Naive B cell (primary cell): ENCODE data around the gene DDHD1. TPM values are rescaled to one million over a fixed set of nuclear protein-coding genes. Genes with fewer than 3 reads are reported as not detected.
"Not testable (repeated sequence)": the region's sequence is repeated elsewhere in the genome, so short reads cannot be mapped to it uniquely, and the experiment has no call there.

Experiments
- ATAC-seq, 2 donors: fragments of 150-1000 bp; cut with Tn5 transposase; 2 replicates each; pipeline ENCODE4 v1.10.0; 2021; ENCODE audit warnings: low read depth in 2 of 2, mild to moderate bottlenecking in 2 of 2, moderate library complexity in 2 of 2
- DNase-seq: peaks from one replicate; pipeline ENCODE4 v3.0.0; 2022
- H3K27ac Mint-ChIP-seq, 6 donors: one replicate each; pipeline ENCODE4 v1.8.0; 2020 to 2022; ENCODE audit warnings: mild to moderate bottlenecking in 6 of 6, mixed read lengths in 6 of 6, moderate library complexity in 5 of 6, inconsistent platforms in 2 of 6
- H3K27me3 Mint-ChIP-seq, 3 donors: one replicate each; pipeline ENCODE4 v1.8.0; 2021 to 2022; ENCODE audit warnings: mixed read lengths in 3 of 3, mild to moderate bottlenecking in 1 of 3
- H3K36me3 Mint-ChIP-seq, 2 donors: one replicate each; pipeline ENCODE4 v1.8.0; 2020 to 2022; ENCODE audit warnings: mixed read lengths in 2 of 2, inconsistent platforms in 1 of 2, mild to moderate bottlenecking in 1 of 2
- H3K4me1 Mint-ChIP-seq, 3 donors: one replicate each; pipeline ENCODE4 v1.8.0; 2020 to 2022; ENCODE audit warnings: mixed read lengths in 3 of 3, inconsistent platforms in 1 of 3, mild to moderate bottlenecking in 1 of 3, moderate library complexity in 1 of 3
- H3K4me3 Mint-ChIP-seq, 8 donors: one replicate each; pipeline ENCODE4 v1.8.0; 2020 to 2022; ENCODE audit warnings: mild to moderate bottlenecking in 8 of 8, mixed read lengths in 8 of 8, moderate library complexity in 8 of 8, inconsistent platforms in 2 of 8
- H3K9me3 Mint-ChIP-seq, 7 donors: one replicate each; pipeline ENCODE4 v1.8.0; 2020 to 2022; ENCODE audit warnings: mixed read lengths in 7 of 7, mild to moderate bottlenecking in 5 of 7, inconsistent platforms in 2 of 7, moderate library complexity in 1 of 7
- polyA plus RNA-seq, 6 donors: library from polyadenylated mRNA; unstranded; fragments of 300-500 nt; fragmentation: Illumina TruSeq; gene quantifications; one replicate each; pipeline ENCODE4 v1.2.3, GENCODE V29; 2021; ENCODE audit warnings: low read depth in 6 of 6

DDHD1 gene
- polyA plus RNA-seq, 6 donors from 2014 or later = 3.5 to 13.7 (median 10.2) TPM

GRCh38 chr14:53147208-53147607 lies 5.9 kb downstream of the DDHD1 start:
- H3K9me3 Mint-ChIP-seq = peaks cover 2 to 10% (median 4%) of the 10 kb centered on the region in 7 donors
- peak; percentile 47 to 63 for ATAC-seq
- peaks cover 53 to 78% (median 66%) of the 10 kb centered on the region in 3 donors for H3K4me1 Mint-ChIP-seq
- H3K27me3 Mint-ChIP-seq = no peaks in the 10 kb centered on the region
- DNase-seq = no peak
- H3K27ac Mint-ChIP-seq = peak overlapping the region; percentile 5 to 93 (median 82)
- peak overlapping the region in 7 of 8 donors; percentile 22 to 80 (median 66) for H3K4me3 Mint-ChIP-seq
- H3K36me3 Mint-ChIP-seq = peaks cover 8% of the 10 kb centered on the region in 2 donors

DNA sequence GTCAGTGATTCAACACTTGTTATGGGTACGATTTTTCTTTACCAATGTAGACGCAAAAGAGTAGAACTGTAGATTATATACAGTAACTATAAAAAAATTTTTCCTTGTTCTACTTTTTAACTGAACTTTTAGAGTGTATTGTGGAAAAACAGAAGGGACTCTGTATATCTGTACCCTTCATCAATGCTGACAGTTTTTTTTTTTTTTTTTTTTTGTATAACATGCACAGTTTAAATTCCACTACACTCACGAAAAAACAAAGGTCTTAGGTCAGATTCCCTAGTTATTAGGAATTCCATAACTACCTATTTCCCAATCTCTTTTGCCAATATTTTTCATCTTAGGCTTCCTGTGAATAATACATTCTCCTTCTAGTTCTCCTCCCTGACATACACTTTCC lies 6.4 kb downstream of the DDHD1 start:
- ATAC-seq = no peak
- H3K4me3 Mint-ChIP-seq = peak overlapping the region in 6 of 8 donors; percentile 22 to 80 (median 68)
- H3K36me3 Mint-ChIP-seq = peaks cover 8 to 12% of the 10 kb centered on the region in 2 donors
- H3K9me3 Mint-ChIP-seq = peaks cover 4 to 14% (median 6%) of the 10 kb centered on the region in 7 donors
- DNase-seq = no peak
- no peaks in the 10 kb centered on the region for H3K27me3 Mint-ChIP-seq
- peaks cover 48 to 75% (median 61%) of the 10 kb centered on the region in 3 donors for H3K4me1 Mint-ChIP-seq
- H3K27ac Mint-ChIP-seq = peak overlapping the region; percentile 5 to 93 (median 82)

- no peak overlapping the region for H3K4me3 Mint-ChIP-seq
- peaks cover 27 to 61% (median 40%) of the 10 kb centered on the region in 3 donors for H3K4me1 Mint-ChIP-seq
- no peaks in the 10 kb centered on the region for H3K27me3 Mint-ChIP-seq
- DNase-seq = no peak
- peaks cover 11 to 39% (median 26%) of the 10 kb centered on the region in 7 donors for H3K9me3 Mint-ChIP-seq
- H3K27ac Mint-ChIP-seq = no peak overlapping the region
- no peak for ATAC-seq
- peaks cover 29 to 34% of the 10 kb centered on the region in 2 donors for H3K36me3 Mint-ChIP-seq
Measured at GRCh38 chr14:53144244-53144643, 8.9 kb downstream of the DDHD1 start.

DNA sequence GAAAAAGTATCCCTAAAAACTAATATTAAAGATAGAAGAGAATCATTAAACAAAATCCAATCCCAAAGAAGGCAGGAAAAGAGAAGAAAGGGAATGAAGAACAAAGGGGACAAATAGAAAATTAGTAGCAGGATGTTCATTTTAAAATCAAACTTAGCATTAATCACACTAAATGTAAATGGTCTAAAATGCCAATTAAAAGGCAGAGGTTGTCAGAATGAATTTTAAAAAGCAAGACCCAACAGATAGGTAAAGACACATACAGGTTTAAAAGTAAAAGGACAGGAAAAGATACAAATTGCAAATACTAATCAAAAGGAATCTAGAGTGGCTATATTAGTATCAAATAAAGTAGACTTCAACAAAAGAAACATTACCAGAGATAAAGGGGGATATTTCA lies 12.5 kb downstream of the DDHD1 start:
- Mint-ChIP-seq H3K36me3 (peaks cover 43 to 49% of the 10 kb centered on the region in 2 donors), H3K9me3 (peaks cover 11 to 66% (median 52%) of the 10 kb centered on the region in 7 donors), H3K4me3 (peak overlapping the region in 1 of 8 donors; percentile 52), H3K4me1 (peaks cover 9 to 44% (median 30%) of the 10 kb centered on the region in 3 donors), H3K27ac (no peak overlapping the region), H3K27me3 (no peaks in the 10 kb centered on the region)
- DNase-seq (no peak), ATAC-seq (no peak)

DNA sequence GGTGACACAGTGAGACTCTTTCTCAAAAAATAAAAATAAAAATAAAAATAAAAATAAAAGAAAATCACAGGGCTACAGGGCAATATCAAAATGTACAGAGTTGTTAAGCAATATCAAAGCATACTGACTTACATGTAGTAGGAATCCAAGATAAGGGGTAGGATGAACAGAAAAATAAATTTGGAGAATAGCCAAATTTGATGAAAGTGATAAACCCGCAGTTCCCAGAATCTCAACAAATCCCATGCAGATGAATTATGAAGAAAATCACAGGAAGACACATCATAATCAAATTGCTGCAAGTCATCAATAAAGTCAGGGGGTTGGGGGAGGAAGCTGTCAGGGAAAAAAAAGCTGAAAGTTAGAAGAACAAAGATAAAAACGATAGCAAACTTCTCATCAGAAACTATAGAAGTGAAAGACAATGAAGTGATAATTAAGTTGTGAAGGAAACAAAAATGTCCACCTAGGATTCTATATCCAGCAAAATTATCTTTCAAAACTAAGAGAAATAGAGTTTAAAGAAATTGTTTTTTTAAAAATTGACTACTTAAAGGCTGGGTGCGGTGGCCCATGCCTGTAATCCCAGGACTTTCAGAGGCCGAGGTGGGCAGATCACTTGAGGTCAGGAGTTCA lies 15.4 kb downstream of the DDHD1 start:
- Mint-ChIP-seq H3K4me3 (peak overlapping the region in 1 of 8 donors; percentile 48), H3K27ac (no peak overlapping the region), H3K36me3 (peaks cover 39 to 44% of the 10 kb centered on the region in 2 donors), H3K27me3 (no peaks in the 10 kb centered on the region), H3K4me1 (peaks cover 2 to 23% (median 16%) of the 10 kb centered on the region in 3 donors), H3K9me3 (peaks cover 9 to 58% (median 46%) of the 10 kb centered on the region in 7 donors)
- ATAC-seq = no peak
- DNase-seq = no peak

GRCh38 chr14:53130491-53130890 lies 22.6 kb downstream of the DDHD1 start:
- not testable (repeated sequence) for H3K27ac Mint-ChIP-seq, DNase-seq, H3K4me3 Mint-ChIP-seq, H3K9me3 Mint-ChIP-seq, ATAC-seq, H3K27me3 Mint-ChIP-seq, H3K36me3 Mint-ChIP-seq
- H3K4me1 Mint-ChIP-seq = peaks cover 4 to 24% (median 9%) of the 10 kb centered on the region in 3 donors

GRCh38 chr14:53128303-53129028 lies 24.7 kb downstream of the DDHD1 start:
- peak overlapping the region in 6 of 8 donors; percentile 21 to 92 (median 70) for H3K4me3 Mint-ChIP-seq
- peaks cover 12 to 34% (median 14%) of the 10 kb centered on the region in 3 donors for H3K4me1 Mint-ChIP-seq
- no peak for DNase-seq
- H3K36me3 Mint-ChIP-seq = no peaks in the 10 kb centered on the region
- H3K9me3 Mint-ChIP-seq = peaks cover 0 to 3% (median 0%) of the 10 kb centered on the region in 7 donors
- peak overlapping the region in 5 of 6 donors; percentile 88 to 98 (median 94) for H3K27ac Mint-ChIP-seq
- no peaks in the 10 kb centered on the region for H3K27me3 Mint-ChIP-seq
- peak; percentile 37 to 40 for ATAC-seq

DNA sequence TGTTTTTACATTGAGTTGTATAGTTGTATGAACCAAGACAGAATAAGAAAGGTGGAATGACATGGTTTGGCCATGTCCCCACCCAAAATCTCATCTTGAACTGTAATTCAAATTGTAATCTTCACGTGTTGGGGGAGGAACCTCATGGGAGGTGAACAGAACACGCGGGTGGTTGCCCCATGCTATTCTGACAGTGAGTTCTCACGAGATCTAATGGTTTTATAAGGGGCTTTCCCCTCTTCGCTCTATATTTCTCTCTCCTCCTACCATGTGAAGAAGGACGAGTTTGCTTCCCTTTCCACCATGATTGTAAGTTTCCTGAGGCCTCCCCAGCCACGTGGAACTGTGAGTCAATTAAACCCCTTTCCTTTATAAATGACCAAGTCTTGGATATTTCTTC lies 25.3 kb downstream of the DDHD1 start:
- DNase-seq = no peak
- H3K27me3 Mint-ChIP-seq = no peaks in the 10 kb centered on the region
- H3K27ac Mint-ChIP-seq = peak overlapping the region in 5 of 6 donors; percentile 88 to 98 (median 94)
- H3K4me3 Mint-ChIP-seq = peak overlapping the region; percentile 33 to 92 (median 70)
- H3K9me3 Mint-ChIP-seq = peaks cover 0 to 3% (median 0%) of the 10 kb centered on the region in 7 donors
- H3K4me1 Mint-ChIP-seq = peaks cover 12 to 36% (median 14%) of the 10 kb centered on the region in 3 donors
- peak; percentile 66 to 67 for ATAC-seq
- no peaks in the 10 kb centered on the region for H3K36me3 Mint-ChIP-seq

DNA sequence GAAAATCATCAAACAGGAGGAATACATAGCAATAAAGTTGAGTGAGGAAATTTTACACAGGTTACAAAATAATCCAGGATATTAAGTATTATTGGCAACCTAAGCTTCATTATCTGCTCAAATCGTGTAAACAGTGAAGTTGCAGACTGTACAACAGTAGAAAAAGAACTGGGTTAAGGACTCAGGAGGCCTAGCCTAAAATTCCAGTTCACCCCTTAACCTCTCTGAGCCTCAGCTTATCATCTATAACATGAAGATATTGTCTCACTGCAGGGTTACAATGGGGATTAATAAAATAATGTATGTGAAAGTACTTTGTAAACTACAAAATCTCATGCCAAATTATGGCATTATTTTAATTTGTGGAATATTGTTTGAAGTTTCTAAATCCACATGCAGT lies 26.0 kb downstream of the DDHD1 start:
- ATAC-seq (peak; percentile 20 to 24), DNase-seq (no peak)
- peak overlapping the region in 5 of 6 donors; percentile 88 to 98 (median 94) for H3K27ac Mint-ChIP-seq
- no peaks in the 10 kb centered on the region for H3K27me3 Mint-ChIP-seq
- H3K4me1 Mint-ChIP-seq = peaks cover 14 to 42% (median 16%) of the 10 kb centered on the region in 3 donors
- peaks cover 0 to 1% of the 10 kb centered on the region in 2 donors for H3K36me3 Mint-ChIP-seq
- peak overlapping the region; percentile 59 to 92 (median 81) for H3K4me3 Mint-ChIP-seq
- peaks cover 0 to 3% (median 0%) of the 10 kb centered on the region in 7 donors for H3K9me3 Mint-ChIP-seq

DNA sequence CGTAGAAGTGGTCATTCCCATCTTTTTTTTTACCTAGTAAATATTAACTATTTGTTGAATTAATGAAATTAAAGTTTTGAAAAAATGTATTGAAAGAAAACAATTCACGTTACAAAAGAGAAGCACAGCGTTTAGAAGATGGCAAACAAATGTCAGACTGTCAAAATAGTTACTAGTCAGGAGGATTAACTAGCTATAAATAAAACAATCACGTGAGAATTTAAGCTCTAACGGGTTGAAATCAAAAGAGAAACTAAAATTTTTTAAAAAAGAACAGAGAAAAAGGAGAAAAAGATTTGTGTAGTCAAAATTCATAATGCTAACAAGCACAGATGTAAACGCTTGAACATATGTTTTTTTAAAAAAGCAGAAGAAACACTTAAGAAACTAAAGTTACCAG lies 26.4 kb downstream of the DDHD1 start:
- peak; percentile 44 for DNase-seq
- peaks cover 0 to 5% of the 10 kb centered on the region in 2 donors for H3K36me3 Mint-ChIP-seq
- peaks cover 14 to 45% (median 20%) of the 10 kb centered on the region in 3 donors for H3K4me1 Mint-ChIP-seq
- H3K9me3 Mint-ChIP-seq = peaks cover 0 to 5% (median 0%) of the 10 kb centered on the region in 7 donors
- H3K27ac Mint-ChIP-seq = peak overlapping the region in 5 of 6 donors; percentile 88 to 98 (median 94)
- peak; percentile 71 to 73 for ATAC-seq
- H3K27me3 Mint-ChIP-seq = no peaks in the 10 kb centered on the region
- peak overlapping the region; percentile 59 to 92 (median 81) for H3K4me3 Mint-ChIP-seq

- peaks cover 0 to 5% (median 3%) of the 10 kb centered on the region in 7 donors for H3K9me3 Mint-ChIP-seq
- H3K27me3 Mint-ChIP-seq = no peaks in the 10 kb centered on the region
- DNase-seq (no peak), ATAC-seq (no peak)
- peak overlapping the region in 3 of 6 donors; percentile 2 to 34 (median 29) for H3K27ac Mint-ChIP-seq
- H3K4me3 Mint-ChIP-seq = no peak overlapping the region
- peaks cover 0 to 10% of the 10 kb centered on the region in 2 donors for H3K36me3 Mint-ChIP-seq
- peaks cover 15 to 57% (median 23%) of the 10 kb centered on the region in 3 donors for H3K4me1 Mint-ChIP-seq
Measured at GRCh38 chr14:53124786-53125185, 28.3 kb downstream of the DDHD1 start.

DNA sequence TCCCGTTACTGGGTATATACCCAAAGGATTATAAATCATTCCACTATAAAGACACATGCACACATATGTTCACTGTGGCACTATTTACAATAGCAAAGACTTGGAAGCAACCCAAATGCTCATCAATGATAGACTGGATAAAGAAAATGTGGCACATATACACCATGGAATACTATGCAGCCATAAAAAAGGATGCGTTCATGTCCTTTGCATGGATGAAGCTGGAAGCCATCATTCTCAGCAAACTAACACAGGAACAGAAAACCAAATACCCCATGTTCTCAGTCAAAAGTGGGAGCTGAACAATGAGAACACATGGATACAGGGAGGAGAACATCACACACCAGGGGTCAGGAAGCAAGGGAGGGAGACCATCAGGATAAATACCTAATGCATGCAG lies 31.7 kb downstream of the DDHD1 start:
- H3K4me1 Mint-ChIP-seq = peaks cover 27 to 71% (median 53%) of the 10 kb centered on the region in 3 donors
- ATAC-seq, H3K27ac Mint-ChIP-seq, DNase-seq, H3K4me3 Mint-ChIP-seq, H3K27me3 Mint-ChIP-seq: not testable (repeated sequence)
- peaks cover 0 to 11% (median 5%) of the 10 kb centered on the region in 7 donors for H3K9me3 Mint-ChIP-seq
- peaks cover 4 to 17% of the 10 kb centered on the region in 2 donors for H3K36me3 Mint-ChIP-seq

GRCh38 chr14:53117479-53117878 lies 35.6 kb downstream of the DDHD1 start:
- H3K4me1 Mint-ChIP-seq = peaks cover 36 to 67% (median 49%) of the 10 kb centered on the region in 3 donors
- DNase-seq, H3K27me3 Mint-ChIP-seq, H3K27ac Mint-ChIP-seq, ATAC-seq: not testable (repeated sequence)
- H3K36me3 Mint-ChIP-seq = peaks cover 7 to 21% of the 10 kb centered on the region in 2 donors
- peaks cover 0 to 23% (median 12%) of the 10 kb centered on the region in 7 donors for H3K9me3 Mint-ChIP-seq
- peak overlapping the region in 1 of 8 donors; percentile 1 for H3K4me3 Mint-ChIP-seq
